PC-3 (cell line): ENCODE results near the gene HCFC1R1.

Source experiments
- EZH2 ChIP-seq: fragments of 300-600 bp; sonication (generic); IDR thresholded peaks from one replicate; pipeline ENCODE4 v1.6.1; 2017; ENCODE audit warnings: antibody characterized with exemption, mild to moderate bottlenecking, low read length; ENCODE audit not compliant: unreplicated experiment
- EZH2phosphoT487 ChIP-seq: fragments of 300-600 bp; sonication (generic); IDR thresholded peaks from 2 replicates; pipeline ENCODE4 v1.6.1; 2018; ENCODE audit warnings: mild to moderate bottlenecking, antibody characterized with exemption, low read length, borderline replicate concordance
- TF ChIP-seq, protein P1 (sequence below): fragments of 300-600 bp; sonication (generic); conservative IDR thresholded peaks from 2 replicates; pipeline ENCODE4 v1.5.1; 2017; ENCODE audit warnings: antibody characterized with exemption, low read depth, mild to moderate bottlenecking, low read length

DNA sequence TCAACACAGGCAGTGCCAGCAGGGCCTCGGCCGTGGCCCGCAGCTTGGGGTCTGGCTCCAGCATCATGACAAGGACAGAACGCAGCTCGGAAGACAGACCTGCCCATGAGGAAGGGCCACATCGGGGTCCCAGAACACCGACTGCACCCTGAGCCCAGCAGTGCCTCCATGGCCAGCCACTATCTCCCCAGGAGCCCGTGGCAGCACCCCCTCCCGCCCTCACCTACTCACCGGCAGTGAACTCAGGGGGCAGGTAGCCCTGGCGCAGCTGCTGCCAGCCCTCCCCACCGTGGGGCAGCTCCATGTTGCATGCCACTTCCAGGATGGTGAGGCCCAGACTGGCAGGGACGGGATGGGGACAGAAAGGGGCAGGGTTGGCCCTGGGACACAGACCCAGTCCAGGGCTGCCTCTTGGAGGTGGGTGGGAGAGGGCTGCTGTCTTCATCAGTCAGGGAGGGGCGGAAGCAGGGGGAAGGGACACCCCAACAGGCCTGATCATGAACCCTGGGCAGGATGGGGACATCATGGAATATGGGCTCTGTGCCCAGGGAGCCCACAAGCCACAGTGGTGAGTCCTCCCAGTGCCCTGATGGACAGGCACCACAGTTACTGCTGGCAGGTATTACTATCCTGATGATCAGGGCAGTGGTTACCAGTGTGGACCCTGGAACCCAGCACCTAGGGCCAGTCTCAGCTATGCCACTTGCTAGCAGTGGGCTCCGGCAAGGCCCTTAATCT lies 49.3 kb downstream of the HCFC1R1 start:
- TF ChIP-seq, protein P1, sequence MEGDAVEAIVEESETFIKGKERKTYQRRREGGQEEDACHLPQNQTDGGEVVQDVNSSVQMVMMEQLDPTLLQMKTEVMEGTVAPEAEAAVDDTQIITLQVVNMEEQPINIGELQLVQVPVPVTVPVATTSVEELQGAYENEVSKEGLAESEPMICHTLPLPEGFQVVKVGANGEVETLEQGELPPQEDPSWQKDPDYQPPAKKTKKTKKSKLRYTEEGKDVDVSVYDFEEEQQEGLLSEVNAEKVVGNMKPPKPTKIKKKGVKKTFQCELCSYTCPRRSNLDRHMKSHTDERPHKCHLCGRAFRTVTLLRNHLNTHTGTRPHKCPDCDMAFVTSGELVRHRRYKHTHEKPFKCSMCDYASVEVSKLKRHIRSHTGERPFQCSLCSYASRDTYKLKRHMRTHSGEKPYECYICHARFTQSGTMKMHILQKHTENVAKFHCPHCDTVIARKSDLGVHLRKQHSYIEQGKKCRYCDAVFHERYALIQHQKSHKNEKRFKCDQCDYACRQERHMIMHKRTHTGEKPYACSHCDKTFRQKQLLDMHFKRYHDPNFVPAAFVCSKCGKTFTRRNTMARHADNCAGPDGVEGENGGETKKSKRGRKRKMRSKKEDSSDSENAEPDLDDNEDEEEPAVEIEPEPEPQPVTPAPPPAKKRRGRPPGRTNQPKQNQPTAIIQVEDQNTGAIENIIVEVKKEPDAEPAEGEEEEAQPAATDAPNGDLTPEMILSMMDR: no peak
- TF ChIP-seq EZH2 (no peak), EZH2phosphoT487 (no peak)
